Thyroid gland (tissue), 4 donors: Measurements from ENCODE around the gene KCNQ2. TPM values are rescaled to one million over a fixed set of nuclear protein-coding genes. Genes with fewer than 3 reads are reported as not detected.

ENCODE experiments used
- DNase-seq, 2 donors: peaks; one replicate each; pipeline ENCODE4 v3.0.0-alpha.2; 2019
- H3K27ac ChIP-seq, 3 donors: fragments of 200-600 bp; sonication (generic); 1 replicate in 2 of 3; 2 replicates in 1 of 3; pipeline ENCODE4 v1.5.1; 2016 to 2019; ENCODE audit warnings: mild to moderate bottlenecking in 1 of 3, moderate library complexity in 1 of 3
- H3K27me3 ChIP-seq: fragments of 200-600 bp; sonication (generic); one replicate; pipeline ENCODE4 v1.5.1; 2019
- H3K36me3 ChIP-seq, 2 donors: fragments of 200-600 bp; sonication (generic); one replicate each; pipeline ENCODE4 v1.5.1; 2016 to 2019
- H3K4me1 ChIP-seq, 2 donors: fragments of 200-600 bp; sonication (generic); one replicate each; pipeline ENCODE4 v1.5.1; 2017 to 2019
- H3K4me3 ChIP-seq, 3 donors: fragments of 200-600 bp; sonication (generic); replicated peaks in 1 of 3; 1 replicate in 2 of 3; 2 replicates in 1 of 3; pipeline ENCODE4 v1.5.1; 2016; ENCODE audit warnings: mild to moderate bottlenecking in 1 of 3
- H3K9me3 ChIP-seq: fragments of 200-600 bp; sonication (generic); one replicate; pipeline ENCODE4 v1.5.1; 2017
- CTCF ChIP-seq, 6 experiments: fragments of 200-600 bp in 3 of 6; fragments of 450-650 bp in 3 of 6; sonication (generic) in 3 of 6; IDR thresholded peaks; one replicate each; pipeline ENCODE4 v1.5.1; 2016 to 2019; ENCODE audit warnings: antibody characterized with exemption in 6 of 6, mild to moderate bottlenecking in 2 of 6, inconsistent platforms in 1 of 6, moderate library complexity in 1 of 6
- POLR2A ChIP-seq, 2 donors: fragments of 450-650 bp; IDR thresholded peaks; one replicate each; pipeline ENCODE4 v1.6.1; 2017; ENCODE audit warnings: antibody characterized with exemption in 2 of 2, mild to moderate bottlenecking in 2 of 2, moderate library complexity in 1 of 2
- WGBS, 2 donors: methylation state at CpG; one replicate each; pipeline ENCODE4 v1.1.5; 2017; 5-methylcytosine and 5-hydroxymethylcytosine counted together
- intact Hi-C: fragments of 100-400 bp; cut with DNase I; formaldehyde crosslinking; loops from one replicate; pipeline ENCODE4 v1.15.1; 2023
- total RNA-seq, 4 donors: library from RNA; depleted of rRNA; stranded (reverse); fragments of >200 nt; gene quantifications; one replicate each; pipeline ENCODE4 v1.2.3, GENCODE V29; 2016

The KCNQ2 gene
- total RNA-seq, 4 donors from 2014 or later = 0.11 to 0.27 TPM; not detected in 2

- Histone ChIP-seq H3K9me3 (no peaks in the 10 kb centered on the region), H3K4me3 (no peak overlapping the region), H3K4me1 (no peaks in the 10 kb centered on the region), H3K27me3 (no peaks in the 10 kb centered on the region), H3K36me3 (no peaks in the 10 kb centered on the region), H3K27ac (no peak overlapping the region)
- no peak for DNase-seq
- WGBS, 2 donors = 21 to 29% methylated on average over 15 to 16 of the region's 22 CpGs
- intact Hi-C loops = no loop called here
- TF ChIP-seq POLR2A (IDR thresholded peaks at IDR 0.05) (no peak), CTCF (IDR thresholded peaks at IDR 0.05) (no peak)
These were observed 11.2 kb downstream of the KCNQ2 start for GRCh38 chr20:63461104-63461763.

- Histone ChIP-seq H3K4me3 (no peak overlapping the region), H3K27me3 (no peaks in the 10 kb centered on the region), H3K4me1 (peaks cover 0 to 4% of the 10 kb centered on the region in 2 donors), H3K27ac (no peak overlapping the region), H3K36me3 (no peaks in the 10 kb centered on the region), H3K9me3 (no peaks in the 10 kb centered on the region)
- 84 to 85% methylated on average over 17 of the region's 17 CpGs for WGBS, 2 donors
- intact Hi-C loops = no loop called here
- TF ChIP-seq CTCF (IDR thresholded peaks at IDR 0.05) (no peak), POLR2A (IDR thresholded peaks at IDR 0.05) (no peak)
- no peak for DNase-seq
These were observed 13.4 kb downstream of the KCNQ2 start for GRCh38 chr20:63459070-63459380.

- WGBS, 2 donors = 85 to 91% methylated on average over 19 to 30 of the region's 36 CpGs
- no peaks in the 10 kb centered on the region for H3K9me3 ChIP-seq
- no peak for DNase-seq
- TF ChIP-seq CTCF (IDR thresholded peaks at IDR 0.05) (no peak), POLR2A (IDR thresholded peaks at IDR 0.05) (no peak)
- no peaks in the 10 kb centered on the region for H3K36me3 ChIP-seq
- no peak overlapping the region for H3K27ac ChIP-seq
- peaks cover 0 to 10% of the 10 kb centered on the region in 2 donors for H3K4me1 ChIP-seq
- H3K27me3 ChIP-seq = no peaks in the 10 kb centered on the region
- no peak overlapping the region for H3K4me3 ChIP-seq
- intact Hi-C loops = no loop called here
These were observed 14.0 kb downstream of the KCNQ2 start for GRCh38 chr20:63458170-63459069.

- 54 to 66% methylated on average over 4 to 10 of the region's 17 CpGs for WGBS, 2 donors
- Histone ChIP-seq H3K4me1 (peaks cover 0 to 10% of the 10 kb centered on the region in 2 donors), H3K9me3 (no peaks in the 10 kb centered on the region), H3K27ac (no peak overlapping the region), H3K4me3 (no peak overlapping the region), H3K36me3 (no peaks in the 10 kb centered on the region), H3K27me3 (no peaks in the 10 kb centered on the region)
- TF ChIP-seq CTCF (IDR thresholded peaks at IDR 0.05) (no peak), POLR2A (IDR thresholded peaks at IDR 0.05) (no peak)
- peak in 1 of 2 donors; percentile 7 for DNase-seq
- intact Hi-C loops = no loop called here
These were observed 14.7 kb downstream of the KCNQ2 start for GRCh38 chr20:63457737-63458136.
